GM23248 (cell line): ENCODE results near the gene PEX10. TPM values are rescaled to one million over a fixed set of nuclear protein-coding genes. Genes with fewer than 3 reads are reported as not detected.

Source experiments
- DNase-seq: peaks from one replicate; pipeline ENCODE4 v3.0.0-alpha.2; 2015
- H2AFZ ChIP-seq: fragments of 200-600 bp; sonication (generic); 2 replicates; pipeline ENCODE4 v1.6.1; 2016; ENCODE audit warnings: antibody characterized with exemption
- H3F3A ChIP-seq: fragments of 200-600 bp; sonication (generic); 2 replicates; pipeline ENCODE4 v1.6.1; 2016; ENCODE audit warnings: mild to moderate bottlenecking, antibody characterized with exemption, mixed run types; ENCODE audit not compliant: insufficient read depth
- H3K27ac ChIP-seq: fragments of 200-600 bp; sonication (generic); 2 replicates; pipeline ENCODE4 v1.5.1; 2016; ENCODE audit warnings: mild to moderate bottlenecking
- H3K27me3 ChIP-seq: fragments of 200-600 bp; sonication (generic); replicated peaks from 2 replicates; pipeline ENCODE4 v1.6.1; 2016; ENCODE audit warnings: mild to moderate bottlenecking; ENCODE audit not compliant: insufficient read depth
- H3K36me3 ChIP-seq: fragments of 200-600 bp; sonication (generic); 2 replicates; pipeline ENCODE4 v1.6.1; 2016; ENCODE audit warnings: low read depth, mild to moderate bottlenecking
- H3K4me1 ChIP-seq: fragments of 200-600 bp; sonication (generic); 2 replicates; pipeline ENCODE4 v1.6.1; 2016; ENCODE audit warnings: mild to moderate bottlenecking; ENCODE audit not compliant: insufficient read depth
- H3K4me2 ChIP-seq: fragments of 200-600 bp; sonication (generic); one replicate; pipeline ENCODE4 v1.6.1; 2016; ENCODE audit warnings: mild to moderate bottlenecking; ENCODE audit not compliant: unreplicated experiment
- H3K4me3 ChIP-seq: fragments of 200-600 bp; sonication (generic); 2 replicates; pipeline ENCODE4 v1.5.1; 2016; ENCODE audit warnings: mild to moderate bottlenecking
- H3K79me2 ChIP-seq: fragments of 200-600 bp; sonication (generic); 2 replicates; pipeline ENCODE4 v1.6.1; 2016; ENCODE audit warnings: mild to moderate bottlenecking; ENCODE audit not compliant: insufficient read depth
- H3K9ac ChIP-seq: fragments of 200-600 bp; sonication (generic); 2 replicates; pipeline ENCODE4 v1.6.1; 2016; ENCODE audit warnings: mild to moderate bottlenecking
- H3K9me2 ChIP-seq: fragments of 200-600 bp; sonication (generic); 2 replicates; pipeline ENCODE4 v1.6.1; 2016; ENCODE audit warnings: mixed run types, mild to moderate bottlenecking, moderate library complexity; ENCODE audit not compliant: insufficient read depth
- H3K9me3 ChIP-seq: fragments of 200-600 bp; sonication (generic); one replicate; pipeline ENCODE4 v1.6.1; 2017; ENCODE audit warnings: low read depth
- H4K20me1 ChIP-seq: fragments of 200-600 bp; sonication (generic); 2 replicates; pipeline ENCODE4 v1.6.0; 2016; ENCODE audit not compliant: insufficient read depth
- EZH2 ChIP-seq: fragments of 200-600 bp; sonication (generic); IDR thresholded peaks from 2 replicates; pipeline ENCODE4 v1.6.1; 2018; ENCODE audit warnings: antibody characterized with exemption, mild to moderate bottlenecking; ENCODE audit not compliant: insufficient read depth, poor library complexity, severe bottlenecking
- EZH2phosphoT487 ChIP-seq: fragments of 200-600 bp; sonication (generic); IDR thresholded peaks from 2 replicates; pipeline ENCODE4 v1.6.1; 2018; ENCODE audit warnings: antibody characterized with exemption, moderate library complexity, mild to moderate bottlenecking, low read depth; ENCODE audit not compliant: insufficient read depth
- WGBS, 2 experiments: methylation state at CpG; one replicate each; pipeline ENCODE4 v1.1.6; 2015 to 2017; ENCODE audit warnings: low lambda C conversion rate in 2 of 2, low coverage in 1 of 2; ENCODE audit errors: missing lambda C conversion rate in 2 of 2; 5-methylcytosine and 5-hydroxymethylcytosine counted together
- in situ Hi-C: fragments of 300-500 bp; cut with MboI; formaldehyde crosslinking; loops from 2 replicates; pipeline ENCODE4 v1.15.0; 2020
- polyA plus RNA-seq: library from polyadenylated mRNA; unstranded; fragments of >200 nt; fragmentation: Nextera tagmentation; extraction: Ambion mirVana; gene quantifications from 2 replicates; pipeline ENCODE4 v1.2.1, GENCODE V29; 2016
- total RNA-seq: library from RNA; depleted of rRNA; stranded (reverse); fragments of >200 nt; shearing (Covaris generic); gene quantifications from 2 replicates; pipeline ENCODE4 v1.2.3, GENCODE V29; 2014

The PEX10 gene
- total and polyA plus RNA-seq, 2 experiments from 2014 or later, result 24.7 to 51.3 TPM

- Histone ChIP-seq H3K4me3 (no peak overlapping the region), H4K20me1 (no peaks in the 10 kb centered on the region), H3F3A (no peaks in the 10 kb centered on the region), H3K4me1 (no peaks in the 10 kb centered on the region), H3K4me2 (no peak overlapping the region), H3K27ac (no peak overlapping the region), H3K36me3 (no peaks in the 10 kb centered on the region), H3K9ac (no peak overlapping the region), H3K79me2 (no peaks in the 10 kb centered on the region), H3K9me3 (no peaks in the 10 kb centered on the region), H2AFZ (no peak overlapping the region), H3K27me3 (no peaks in the 10 kb centered on the region), H3K9me2 (no peaks in the 10 kb centered on the region)
- 81 to 83% methylated on average over 24 to 25 of the region's 25 CpGs for WGBS, 2 experiments
- DNase-seq, result no peak
- in situ Hi-C loops, result no loop called here
- TF ChIP-seq EZH2 (no peak), EZH2phosphoT487 (no peak)
These were observed 35.3 kb downstream of the PEX10 start for GRCh38 chr1:2376931-2377672.

DNA sequence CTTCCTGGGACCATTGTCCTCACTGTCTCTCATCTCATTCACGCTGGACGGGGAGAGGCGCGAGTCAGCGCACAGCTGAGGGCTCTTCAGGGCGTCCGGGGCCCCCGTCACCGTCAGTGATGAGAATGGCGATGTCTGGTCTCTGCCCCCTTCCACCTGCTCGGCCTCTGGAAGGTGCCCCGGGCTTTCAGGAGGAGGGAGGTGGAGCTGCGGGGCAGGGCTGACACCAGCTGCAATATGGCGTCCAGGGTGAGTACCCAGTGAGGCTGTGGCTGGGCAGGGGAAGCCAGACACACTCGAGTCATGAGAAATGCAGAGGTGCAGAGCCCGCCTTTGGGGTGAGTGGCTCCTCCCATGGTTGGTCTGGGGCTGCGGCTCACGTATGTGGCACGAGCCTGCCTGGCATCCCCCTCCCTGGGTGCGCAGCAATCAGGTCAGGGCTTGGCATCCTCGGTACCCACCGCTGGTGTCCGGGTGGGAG lies 36.1 kb downstream of the PEX10 start:
- no peaks in the 10 kb centered on the region for H3K36me3 ChIP-seq
- no peaks in the 10 kb centered on the region for H4K20me1 ChIP-seq
- no peak for TF ChIP-seq EZH2
- TF ChIP-seq EZH2phosphoT487, result no peak
- H3K4me2 ChIP-seq, result no peak overlapping the region
- no peak overlapping the region for H3K4me3 ChIP-seq
- H3K9me2 ChIP-seq, result no peaks in the 10 kb centered on the region
- no peaks in the 10 kb centered on the region for H3F3A ChIP-seq
- H2AFZ ChIP-seq, result no peak overlapping the region
- no peaks in the 10 kb centered on the region for H3K4me1 ChIP-seq
- no peak for DNase-seq
- no peaks in the 10 kb centered on the region for H3K27me3 ChIP-seq
- no peaks in the 10 kb centered on the region for H3K9me3 ChIP-seq
- no peaks in the 10 kb centered on the region for H3K79me2 ChIP-seq
- in situ Hi-C loops, result no loop called here
- 88% methylated on average over 16 to 23 of the region's 23 CpGs for WGBS, 2 experiments
- H3K27ac ChIP-seq, result no peak overlapping the region
- H3K9ac ChIP-seq, result no peak overlapping the region

DNA sequence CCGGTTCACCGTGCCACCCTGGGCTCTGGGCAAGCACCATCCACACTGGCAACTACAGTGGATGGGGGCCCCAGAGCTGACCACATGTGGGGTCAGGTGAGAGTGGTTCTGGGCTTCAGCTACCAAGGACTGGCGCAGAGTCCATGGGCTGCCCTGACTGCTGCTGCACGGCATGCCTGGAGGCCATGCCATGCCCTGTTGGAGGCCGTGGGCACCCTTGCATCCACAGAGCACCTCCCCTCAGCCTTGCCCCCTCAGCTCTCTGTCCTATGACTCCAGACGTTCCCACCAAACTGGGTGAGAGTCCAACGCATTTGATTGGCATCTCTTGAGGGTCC lies 36.5 kb downstream of the PEX10 start:
- TF ChIP-seq EZH2phosphoT487 (no peak), EZH2 (no peak)
- no peak for DNase-seq
- no peak overlapping the region for H3K4me2 ChIP-seq
- H4K20me1 ChIP-seq, result no peaks in the 10 kb centered on the region
- 71 to 77% methylated on average over 6 to 7 of the region's 7 CpGs for WGBS, 2 experiments
- no peaks in the 10 kb centered on the region for H3K79me2 ChIP-seq
- H3K27me3 ChIP-seq, result no peaks in the 10 kb centered on the region
- no peak overlapping the region for H2AFZ ChIP-seq
- H3K9me2 ChIP-seq, result no peaks in the 10 kb centered on the region
- H3K4me3 ChIP-seq, result no peak overlapping the region
- no peaks in the 10 kb centered on the region for H3K9me3 ChIP-seq
- H3K9ac ChIP-seq, result no peak overlapping the region
- no peaks in the 10 kb centered on the region for H3F3A ChIP-seq
- in situ Hi-C loops, result no loop called here
- no peaks in the 10 kb centered on the region for H3K4me1 ChIP-seq
- H3K27ac ChIP-seq, result no peak overlapping the region
- H3K36me3 ChIP-seq, result no peaks in the 10 kb centered on the region

GRCh38 chr1:2375246-2375922 lies 37.0 kb downstream of the PEX10 start:
- H3K4me2 ChIP-seq, result no peak overlapping the region
- no peak overlapping the region for H2AFZ ChIP-seq
- H3K27ac ChIP-seq, result no peak overlapping the region
- H3K79me2 ChIP-seq, result no peaks in the 10 kb centered on the region
- no peaks in the 10 kb centered on the region for H3K36me3 ChIP-seq
- H3K9me2 ChIP-seq, result no peaks in the 10 kb centered on the region
- H3K4me3 ChIP-seq, result no peak overlapping the region
- in situ Hi-C loops, result no loop called here
- no peaks in the 10 kb centered on the region for H3F3A ChIP-seq
- H3K9me3 ChIP-seq, result no peaks in the 10 kb centered on the region
- TF ChIP-seq EZH2phosphoT487, result no peak
- no peak for TF ChIP-seq EZH2
- H4K20me1 ChIP-seq, result no peaks in the 10 kb centered on the region
- no peak for DNase-seq
- H3K4me1 ChIP-seq, result no peaks in the 10 kb centered on the region
- 79 to 81% methylated on average over 17 to 23 of the region's 23 CpGs for WGBS, 2 experiments
- H3K9ac ChIP-seq, result no peak overlapping the region
- no peaks in the 10 kb centered on the region for H3K27me3 ChIP-seq
